Measurements from ENCODE around the gene CDH24. TPM values are rescaled to one million over a fixed set of nuclear protein-coding genes. Genes with fewer than 3 reads are reported as not detected.

CDH24 gene
- total RNA-seq, 4 donors from 2014 or later, result 3.4 to 8.4 (median 5.7) TPM

DNA sequence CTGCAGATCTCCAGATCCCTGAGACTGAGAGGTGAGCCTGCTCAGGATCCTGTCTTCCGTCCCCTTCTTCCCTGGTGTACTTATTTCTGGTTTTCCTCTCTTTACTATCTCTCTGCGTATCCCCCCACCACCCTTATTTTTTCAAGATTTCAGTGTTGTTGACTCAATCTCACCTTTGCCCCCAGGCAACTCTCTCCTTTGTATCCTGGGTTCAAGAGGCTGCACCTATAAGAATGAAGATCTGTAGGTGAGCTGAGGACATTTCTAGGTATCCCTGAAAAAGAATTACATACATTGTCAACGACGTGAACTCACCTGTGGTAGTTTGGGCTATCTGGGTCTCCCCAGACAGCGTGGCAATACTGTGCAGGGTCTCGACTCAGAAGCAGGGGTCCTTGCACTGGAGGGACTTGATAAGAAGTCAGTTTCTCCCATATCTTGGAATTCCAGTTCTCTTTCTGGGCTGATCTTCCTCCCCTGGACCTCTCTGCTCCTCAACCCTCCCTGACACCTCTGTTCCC, 46.8 kb upstream of the CDH24 start:
- H3K27me3 ChIP-seq, result no peaks in the 10 kb centered on the region
- H3K36me3 ChIP-seq, result no peaks in the 10 kb centered on the region
- no peaks in the 10 kb centered on the region for H3K9me3 ChIP-seq
- H3K27ac ChIP-seq, result no peak overlapping the region
- TF ChIP-seq CTCF (IDR thresholded peaks at IDR 0.05) (no peak), POLR2A (IDR thresholded peaks at IDR 0.05) (no peak), POLR2AphosphoS5 (IDR thresholded peaks at IDR 0.05) (no peak), EP300 (IDR thresholded peaks at IDR 0.05) (no peak)
- DNase-seq (ENCODE audit: low spot score in 2 of 2), result no peak
- no peak overlapping the region for H3K4me3 ChIP-seq
- no peaks in the 10 kb centered on the region for H3K4me1 ChIP-seq
- 92% methylated on average over 6 of the region's 6 CpGs for WGBS

DNA sequence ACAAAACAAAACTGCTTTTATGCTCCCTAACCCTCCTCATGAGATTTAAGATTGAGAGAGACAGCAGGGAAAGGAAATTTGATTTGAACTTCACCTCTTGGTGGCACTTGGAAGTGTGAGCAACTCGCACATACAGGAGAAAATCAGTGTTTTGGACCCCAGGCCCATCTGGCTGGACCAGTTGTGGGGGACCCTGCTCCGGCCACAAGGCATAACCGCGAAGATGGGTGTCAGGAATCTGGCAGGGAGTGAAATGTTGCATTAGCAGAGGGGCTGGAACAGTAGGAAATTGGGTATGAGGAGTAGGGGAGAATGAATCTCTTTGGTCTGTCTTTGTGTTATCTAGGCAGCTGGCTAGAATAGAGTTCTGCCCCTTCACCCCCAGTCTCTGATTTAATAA, 46.3 kb upstream of the CDH24 start:
- 92% methylated on average over 4 of the region's 4 CpGs for WGBS

GRCh38 chr14:23102801-23103200, 45.5 kb upstream of the CDH24 start:
- 93% methylated on average over 2 of the region's 2 CpGs for WGBS
- TF ChIP-seq CTCF (IDR thresholded peaks at IDR 0.05) (no peak), EP300 (IDR thresholded peaks at IDR 0.05) (no peak)
- no peak overlapping the region for H3K4me3 ChIP-seq
- no peaks in the 10 kb centered on the region for H3K27me3 ChIP-seq
- H3K36me3 ChIP-seq, result peaks cover 10% of the 10 kb centered on the region
- H3K9me3 ChIP-seq, result no peaks in the 10 kb centered on the region
- no peak overlapping the region for H3K27ac ChIP-seq
- H3K4me1 ChIP-seq, result no peaks in the 10 kb centered on the region
- peak in 1 of 2 donors; percentile 69 for DNase-seq (ENCODE audit: low spot score in 2 of 2)

More for the DNA sequence above, 46.3 kb upstream of the CDH24 start:
- Histone ChIP-seq H3K9me3 (no peaks in the 10 kb centered on the region), H3K36me3 (peaks cover 3% of the 10 kb centered on the region), H3K27ac (no peak overlapping the region), H3K4me3 (no peak overlapping the region), H3K27me3 (no peaks in the 10 kb centered on the region), H3K4me1 (no peaks in the 10 kb centered on the region)
- DNase-seq (ENCODE audit: low spot score in 2 of 2), result peak in 1 of 2 donors; percentile 44
- no peak for TF ChIP-seq POLR2AphosphoS5 (IDR thresholded peaks at IDR 0.05)
- TF ChIP-seq CTCF (IDR thresholded peaks at IDR 0.05), result no peak
- no peak for TF ChIP-seq POLR2A (IDR thresholded peaks at IDR 0.05)

DNA sequence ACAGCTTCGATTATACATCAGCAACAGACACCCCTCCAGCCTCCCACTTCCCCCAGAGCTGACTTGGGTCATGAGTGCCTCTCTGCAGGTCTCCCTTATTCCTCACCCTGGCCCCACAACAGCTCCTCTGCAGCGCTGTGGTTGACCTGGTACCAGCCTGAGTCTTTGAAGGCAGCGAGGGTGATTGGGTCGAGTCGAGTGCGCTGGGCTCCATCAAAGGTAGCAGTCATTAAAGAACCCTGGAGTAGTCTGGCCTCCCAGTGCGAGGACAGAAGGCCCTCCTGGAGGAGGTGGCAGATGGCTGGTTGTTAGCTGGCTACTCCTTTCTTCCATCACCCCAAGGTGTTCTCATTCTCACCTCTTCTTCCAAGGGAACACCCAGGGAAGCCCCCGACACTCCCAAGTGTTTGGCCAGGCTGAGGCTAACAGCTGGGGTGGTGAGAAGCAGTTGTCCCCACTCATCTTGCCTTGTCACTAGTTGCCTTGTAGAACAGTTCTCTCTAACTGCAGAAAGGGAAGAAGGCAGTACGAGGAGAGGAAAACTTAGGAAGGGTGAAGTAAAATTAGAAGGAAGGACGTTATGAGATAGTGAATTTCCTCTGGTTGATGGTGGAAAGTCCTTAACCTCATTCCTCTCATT, 44.8 kb upstream of the CDH24 start:
- Histone ChIP-seq H3K4me1 (peaks cover 4% of the 10 kb centered on the region), H3K9me3 (no peaks in the 10 kb centered on the region), H3K27me3 (no peaks in the 10 kb centered on the region), H3K4me3 (no peak overlapping the region), H3K27ac (no peak overlapping the region), H3K36me3 (peaks cover 14% of the 10 kb centered on the region)
- WGBS, result 71% methylated on average over 10 of the region's 10 CpGs
- TF ChIP-seq POLR2AphosphoS5 (IDR thresholded peaks at IDR 0.05) (no peak), POLR2A (IDR thresholded peaks at IDR 0.05) (no peak), EP300 (IDR thresholded peaks at IDR 0.05) (no peak), CTCF (IDR thresholded peaks at IDR 0.05) (no peak)
- peak in 1 of 2 donors; percentile 76 for DNase-seq (ENCODE audit: low spot score in 2 of 2)

DNA sequence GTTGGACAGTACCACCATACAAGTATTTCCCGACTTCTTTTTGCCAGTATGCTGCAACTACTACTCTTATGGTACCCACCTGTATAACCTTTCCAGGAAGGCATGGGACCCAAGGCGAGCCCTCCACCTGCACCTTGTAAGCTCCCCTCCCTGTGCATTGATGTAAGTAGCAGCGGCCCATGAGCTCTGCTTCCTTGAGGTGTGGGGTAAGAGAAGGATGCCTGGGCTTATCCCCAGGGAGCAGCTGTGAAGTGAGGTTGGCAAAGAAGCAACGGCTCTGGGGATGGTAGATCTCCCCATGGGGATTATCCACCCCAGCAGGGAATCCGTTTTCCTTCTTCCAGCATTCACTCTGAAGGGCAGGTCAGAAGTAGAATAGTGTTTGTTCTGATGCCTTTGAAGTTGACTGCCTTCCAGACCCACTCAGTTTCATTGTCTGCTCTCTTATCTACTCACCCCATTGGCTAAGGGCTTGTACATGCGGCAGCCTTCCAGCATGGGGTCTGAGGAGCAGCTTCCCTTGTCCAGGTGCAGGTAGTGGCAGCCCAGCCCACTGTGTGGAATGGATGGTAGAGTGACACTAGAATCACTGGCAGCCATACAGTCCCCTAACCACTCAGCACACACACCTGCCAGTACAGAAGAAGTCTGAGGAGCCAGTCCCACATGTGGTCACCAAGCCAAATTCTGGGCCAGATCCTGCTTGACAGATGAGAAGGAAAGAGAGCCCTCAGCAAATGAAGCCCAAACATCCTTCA, 44.1 kb upstream of the CDH24 start:
- Histone ChIP-seq H3K4me3 (no peak overlapping the region), H3K4me1 (peaks cover 11% of the 10 kb centered on the region), H3K27me3 (no peaks in the 10 kb centered on the region), H3K27ac (no peak overlapping the region), H3K36me3 (peaks cover 14% of the 10 kb centered on the region), H3K9me3 (no peaks in the 10 kb centered on the region)
- no peak for TF ChIP-seq CTCF (IDR thresholded peaks at IDR 0.05)
- peak in 1 of 2 donors; percentile 59 for DNase-seq (ENCODE audit: low spot score in 2 of 2)
- WGBS, result 92% methylated on average over 6 of the region's 6 CpGs
